HG02884 (cell line): ENCODE data around the gene KIR2DL4.
"Not testable (repeated sequence)": the region's sequence is repeated elsewhere in the genome, so short reads cannot be mapped to it uniquely, and the experiment has no call there.

Experiments
- ATAC-seq: cut with Tn5 transposase; IDR thresholded peaks from one replicate; pipeline ENCODE4 v1.9.1; 2021; ENCODE audit warnings: mild to moderate bottlenecking, moderate library complexity; ENCODE audit not compliant: unreplicated experiment

KIR2DL4 gene

DNA sequence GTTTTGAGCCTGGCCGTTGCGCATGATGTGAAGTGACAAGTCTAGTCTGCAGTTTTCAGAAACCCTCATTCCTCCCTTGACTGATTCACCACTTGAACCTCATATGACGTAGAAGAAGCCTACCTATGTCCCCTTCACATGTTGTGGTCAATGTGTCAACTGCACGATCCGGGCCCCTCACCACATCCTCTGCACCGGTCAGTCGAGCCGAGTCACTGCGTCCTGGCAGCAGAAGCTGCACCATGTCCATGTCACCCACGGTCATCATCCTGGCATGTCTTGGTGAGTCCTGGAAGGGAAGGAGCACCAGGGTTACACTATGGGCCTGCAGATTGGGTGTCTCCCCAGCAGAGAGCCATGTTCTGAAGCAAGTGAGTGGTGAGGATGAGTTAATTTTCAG lies at the start of gene KIR2DL4:
Gene KIR2DL4, plus strand, starts transcription at position 201 of the 400 bp plus-strand sequence. Its CDS starts 42 bp downstream, at position 243.
- no peak for ATAC-seq

DNA sequence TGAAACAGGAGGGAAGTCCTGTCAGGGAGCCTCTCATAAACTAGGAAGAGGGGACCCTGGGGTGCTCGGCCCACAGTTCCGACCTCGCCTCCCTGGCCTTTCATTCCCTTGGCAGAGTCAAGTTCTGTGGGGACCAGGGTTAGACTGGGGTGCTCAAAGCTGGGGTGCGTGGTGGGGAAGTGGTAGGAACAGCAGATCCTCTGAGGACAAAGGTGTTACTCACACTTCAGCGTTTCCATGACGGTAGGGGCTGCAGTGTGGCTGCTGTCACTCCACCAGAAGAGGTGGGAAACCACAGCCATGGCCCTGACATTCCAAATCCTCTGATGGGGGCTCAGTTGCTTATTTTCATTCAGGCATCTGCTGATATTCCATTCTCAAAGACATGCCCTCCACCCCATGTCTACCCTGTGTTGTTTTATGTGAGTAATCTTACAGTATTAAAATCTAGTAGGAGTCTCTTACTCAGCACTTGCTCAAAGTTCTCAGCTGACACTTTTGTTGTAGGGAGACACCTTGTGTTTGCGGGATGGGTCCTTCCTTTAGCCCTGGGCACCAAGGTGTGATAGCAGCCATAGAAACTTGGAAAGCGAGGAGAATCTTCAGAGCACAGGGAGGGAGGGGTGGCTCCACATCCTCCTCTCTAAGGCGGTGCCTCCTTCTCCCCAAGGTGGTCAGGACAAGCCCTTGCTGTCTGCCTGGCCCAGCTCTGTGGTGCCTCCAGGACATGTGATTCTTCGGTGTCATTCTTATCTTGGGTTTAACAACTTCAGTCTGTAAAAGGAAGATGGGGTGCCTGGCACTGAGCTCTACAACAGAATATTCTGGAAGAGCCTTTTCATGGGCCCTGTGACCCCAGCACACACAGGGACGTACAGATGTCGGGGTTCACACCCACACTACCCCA lies 47.0 kb upstream of the KIR2DL4 start:
- not testable (repeated sequence) for ATAC-seq

DNA sequence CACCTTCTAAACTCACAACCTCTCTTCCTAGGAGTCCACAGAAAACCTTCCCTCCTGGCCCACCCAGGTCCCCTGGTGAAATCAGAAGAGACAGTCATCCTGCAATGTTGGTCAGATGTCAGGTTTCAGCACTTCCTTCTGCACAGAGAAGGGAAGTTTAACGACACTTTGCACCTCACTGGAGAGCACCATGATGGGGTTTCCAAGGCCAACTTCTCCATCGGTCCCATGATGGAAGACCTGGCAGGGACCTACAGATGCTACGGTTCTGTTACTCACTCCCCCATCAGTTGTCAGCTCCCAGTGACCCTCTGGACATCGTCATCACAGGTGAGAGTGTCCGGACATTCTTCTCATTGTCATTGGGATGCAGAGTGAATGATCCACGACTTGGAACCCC lies 44.8 kb upstream of the KIR2DL4 start:
- ATAC-seq, result not testable (repeated sequence)

DNA sequence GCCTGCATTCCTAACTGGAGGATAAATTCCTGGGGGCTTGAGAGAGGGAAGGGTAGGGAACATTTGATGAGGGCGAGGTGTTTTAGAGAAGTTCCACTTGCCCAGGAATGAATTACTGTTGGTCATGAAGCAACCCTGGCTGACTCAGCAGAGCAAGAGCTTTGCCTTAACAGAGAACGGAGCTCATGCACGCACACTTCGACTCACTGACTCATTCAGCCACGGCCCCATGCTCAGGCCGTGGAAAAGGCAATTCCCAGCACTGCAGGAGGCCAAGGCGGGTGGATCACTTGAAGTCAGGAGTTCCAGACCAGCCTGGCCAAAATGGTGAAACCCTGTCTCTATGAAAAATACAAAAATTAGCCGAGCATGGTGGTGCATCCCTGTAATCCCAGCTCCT lies 39.2 kb upstream of the KIR2DL4 start:
- not testable (repeated sequence) for ATAC-seq

DNA sequence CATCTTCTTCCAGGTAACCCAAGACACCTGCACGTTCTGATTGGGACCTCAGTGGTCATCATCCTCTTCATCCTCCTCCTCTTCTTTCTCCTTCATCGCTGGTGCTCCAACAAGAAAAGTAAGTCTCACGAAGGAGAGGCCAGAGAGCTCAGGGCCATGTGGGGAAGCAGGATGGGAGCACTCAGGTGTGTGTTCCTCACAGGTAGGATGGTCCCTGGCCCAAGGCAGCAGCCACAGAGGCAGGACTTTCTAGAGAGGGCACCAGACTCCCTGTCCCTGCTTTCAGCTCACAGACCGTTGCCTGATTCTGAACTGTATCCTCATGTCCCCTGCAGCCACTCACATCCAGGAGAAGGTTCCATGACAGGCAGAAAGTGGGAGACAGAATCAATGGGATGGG lies 36.9 kb upstream of the KIR2DL4 start:
- ATAC-seq, result not testable (repeated sequence)

DNA sequence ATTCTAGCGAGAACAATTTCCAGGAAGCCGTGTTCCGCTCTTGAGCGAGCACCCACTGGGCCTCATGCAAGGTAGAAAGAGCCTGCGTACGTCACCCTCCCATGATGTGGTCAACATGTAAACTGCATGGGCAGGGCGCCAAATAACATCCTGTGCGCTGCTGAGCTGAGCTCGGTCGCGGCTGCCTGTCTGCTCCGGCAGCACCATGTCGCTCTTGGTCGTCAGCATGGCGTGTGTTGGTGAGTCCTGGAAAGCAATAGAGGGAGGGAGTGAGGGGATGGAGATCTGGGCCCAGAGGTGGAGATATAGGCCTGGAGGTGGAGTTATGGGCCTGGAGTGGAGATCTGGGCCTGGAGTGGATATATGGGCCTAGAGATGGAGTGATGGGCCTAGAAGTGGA lies 33.8 kb upstream of the KIR2DL4 start, which contains the start of gene KIR2DL1:
Gene KIR2DL1, plus strand, starts transcription at position 148 of the 400 bp plus-strand sequence. Its CDS starts 58 bp downstream, at position 206.
- not testable (repeated sequence) for ATAC-seq

DNA sequence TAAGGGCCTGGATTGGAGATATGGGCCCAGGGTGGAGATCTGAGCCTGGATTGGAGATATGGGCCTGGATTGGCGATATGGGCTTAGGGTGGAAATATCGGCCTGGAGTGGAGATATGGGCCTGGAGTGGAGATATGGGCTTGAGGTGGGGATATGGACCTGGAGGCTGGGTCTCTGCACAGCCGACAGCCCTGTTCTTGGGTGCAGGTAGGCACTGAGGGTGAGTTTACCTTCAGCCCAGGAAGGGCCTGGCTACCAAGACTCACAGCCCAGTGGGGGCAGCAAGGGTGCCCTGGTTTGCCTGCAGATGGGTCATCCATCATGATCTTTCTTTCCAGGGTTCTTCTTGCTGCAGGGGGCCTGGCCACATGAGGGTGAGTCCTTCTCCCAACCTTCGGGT lies 32.9 kb upstream of the KIR2DL4 start:
- not testable (repeated sequence) for ATAC-seq

DNA sequence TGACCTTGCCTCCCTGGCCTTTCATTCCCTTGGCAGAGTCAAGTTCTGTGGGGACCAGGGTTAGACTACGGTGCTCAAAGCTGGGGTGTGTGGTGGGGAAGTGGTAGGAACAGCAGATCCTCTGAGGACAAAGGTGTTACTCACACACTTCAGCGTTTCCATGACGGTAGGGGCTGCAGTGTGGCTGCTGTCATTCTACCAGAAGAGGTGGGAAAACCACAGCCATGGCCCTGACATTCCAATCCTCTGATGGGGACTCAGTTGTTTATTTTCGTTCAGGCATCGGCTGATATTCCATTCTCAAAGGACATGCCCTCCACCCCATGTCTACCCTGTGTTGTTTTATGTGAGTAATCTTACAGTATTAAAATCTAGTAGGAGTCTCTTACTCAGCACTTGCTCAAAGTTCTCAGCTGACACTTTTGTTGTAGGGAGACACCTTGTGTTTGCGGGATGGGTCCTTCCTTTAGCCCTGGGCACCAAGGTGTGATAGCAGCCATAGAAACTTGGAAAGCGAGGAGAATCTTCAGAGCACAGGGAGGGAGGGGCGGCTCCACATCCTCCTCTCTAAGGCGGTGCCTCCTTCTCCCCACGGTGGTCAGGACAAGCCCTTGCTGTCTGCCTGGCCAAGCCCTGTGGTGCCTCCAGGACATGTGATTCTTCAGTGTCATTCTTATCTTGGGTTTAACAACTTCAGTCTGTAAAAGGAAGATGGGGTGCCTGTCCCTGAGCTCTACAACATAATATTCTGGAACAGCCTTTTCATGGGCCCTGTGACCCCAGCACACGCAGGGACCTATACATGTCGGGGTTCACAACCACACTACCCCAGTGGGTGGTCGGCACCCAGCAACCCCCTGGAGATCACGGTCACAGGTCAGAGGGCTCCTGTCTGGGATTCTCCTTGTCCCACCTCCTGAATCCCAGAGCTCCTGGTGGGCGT lies 32.1 kb upstream of the KIR2DL4 start:
- ATAC-seq, result not testable (repeated sequence)

DNA sequence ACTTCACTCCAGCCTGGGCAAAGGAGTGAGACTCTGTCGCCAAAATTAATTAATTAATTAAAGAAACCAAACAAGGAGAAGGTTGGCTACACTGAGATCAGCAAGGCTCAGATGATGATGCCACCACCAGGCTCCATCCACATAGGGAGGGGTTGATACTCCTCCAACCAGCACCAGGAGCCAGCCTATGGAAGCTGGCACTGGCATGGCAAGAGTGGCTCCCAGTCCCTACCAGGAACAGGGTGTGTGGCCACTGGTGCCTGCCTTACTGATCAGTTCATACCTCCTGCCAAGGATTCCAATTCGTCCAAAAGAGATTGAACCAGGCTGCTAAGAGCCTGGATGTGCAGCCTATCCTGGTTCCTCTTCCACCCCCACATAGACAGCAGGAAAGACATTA lies 30.7 kb upstream of the KIR2DL4 start:
- ATAC-seq, result not testable (repeated sequence)

DNA sequence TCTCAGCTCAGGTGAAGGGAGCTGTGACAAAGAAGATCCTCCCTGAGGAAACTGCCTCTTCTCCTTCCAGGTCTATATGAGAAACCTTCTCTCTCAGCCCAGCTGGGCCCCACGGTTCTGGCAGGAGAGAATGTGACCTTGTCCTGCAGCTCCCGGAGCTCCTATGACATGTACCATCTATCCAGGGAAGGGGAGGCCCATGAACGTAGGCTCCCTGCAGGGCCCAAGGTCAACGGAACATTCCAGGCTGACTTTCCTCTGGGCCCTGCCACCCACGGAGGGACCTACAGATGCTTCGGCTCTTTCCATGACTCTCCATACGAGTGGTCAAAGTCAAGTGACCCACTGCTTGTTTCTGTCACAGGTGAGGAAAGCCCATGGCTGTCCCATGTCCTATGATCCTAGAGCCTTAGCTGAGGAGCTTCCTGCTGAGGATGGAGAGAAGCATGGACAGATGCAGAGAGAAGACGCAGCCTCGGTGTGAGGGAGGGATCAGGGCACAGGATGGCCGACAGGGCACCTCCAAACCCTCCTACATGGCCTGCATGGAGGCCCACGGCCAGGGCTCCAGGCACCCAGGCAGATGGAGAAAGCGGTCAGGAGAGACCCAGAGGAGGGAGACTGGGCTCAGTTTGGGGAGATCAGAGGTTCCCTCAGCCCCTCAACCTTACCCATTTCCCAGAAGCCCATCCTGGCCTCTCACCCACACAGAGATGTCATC lies 28.2 kb upstream of the KIR2DL4 start:
- ATAC-seq, result not testable (repeated sequence)

DNA sequence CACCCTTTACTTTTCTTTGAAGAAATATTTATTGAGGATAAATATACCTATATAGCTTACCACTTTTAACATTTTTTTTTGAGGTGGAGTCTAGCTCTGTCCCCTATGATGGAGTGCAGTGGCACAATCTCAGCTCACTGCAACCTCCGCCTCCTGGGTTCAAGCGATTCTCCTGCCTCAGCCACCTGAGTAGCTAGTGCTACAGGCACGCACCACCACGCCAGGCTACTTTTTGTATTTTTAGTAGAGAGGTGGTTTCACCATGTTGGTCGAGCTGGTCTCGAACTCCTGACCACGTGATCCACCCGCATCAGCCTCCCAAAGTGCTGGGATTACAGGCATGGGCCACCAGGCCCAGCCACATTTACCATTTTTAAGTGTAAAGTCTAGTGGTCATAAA lies 27.6 kb upstream of the KIR2DL4 start:
- not testable (repeated sequence) for ATAC-seq

DNA sequence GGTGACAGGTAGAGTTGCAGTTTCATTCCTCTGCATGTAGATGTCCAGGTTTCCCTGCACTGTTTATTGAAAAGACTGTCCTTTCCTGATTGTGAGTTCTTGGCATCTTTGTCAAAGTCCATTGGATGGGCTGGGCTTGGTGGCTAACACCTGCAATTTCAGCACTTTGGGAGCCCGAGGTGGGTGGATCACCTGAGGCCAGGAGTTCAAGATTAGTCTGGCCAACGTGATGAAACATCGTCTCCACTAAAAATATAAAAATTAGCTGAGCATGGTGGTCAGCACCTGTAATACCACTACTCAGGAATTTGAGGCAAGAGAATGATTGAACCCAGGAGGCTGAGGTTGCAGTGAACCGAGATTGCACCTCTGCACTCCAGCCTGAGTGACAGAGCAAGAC lies 25.6 kb upstream of the KIR2DL4 start:
- ATAC-seq, result not testable (repeated sequence)

DNA sequence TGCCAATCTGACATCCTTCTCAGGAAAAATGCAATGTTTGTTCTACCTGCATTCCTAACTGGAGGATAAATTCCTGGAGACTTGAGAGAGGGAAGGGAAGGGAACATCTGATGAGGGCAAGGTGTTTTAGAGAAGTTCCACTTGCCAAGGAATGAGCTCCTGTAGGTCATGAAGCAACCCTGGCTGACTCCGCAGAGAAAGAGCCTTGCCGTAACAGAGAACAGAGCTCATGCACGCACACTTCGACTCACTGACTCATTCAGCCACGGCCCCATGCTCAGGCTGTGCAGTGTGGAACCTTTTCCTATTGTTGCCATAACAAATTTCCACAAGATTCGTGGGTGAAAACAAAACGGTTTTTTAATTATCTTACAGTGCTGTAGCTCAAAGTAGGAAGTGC lies 24.5 kb upstream of the KIR2DL4 start:
- ATAC-seq, result not testable (repeated sequence)

DNA sequence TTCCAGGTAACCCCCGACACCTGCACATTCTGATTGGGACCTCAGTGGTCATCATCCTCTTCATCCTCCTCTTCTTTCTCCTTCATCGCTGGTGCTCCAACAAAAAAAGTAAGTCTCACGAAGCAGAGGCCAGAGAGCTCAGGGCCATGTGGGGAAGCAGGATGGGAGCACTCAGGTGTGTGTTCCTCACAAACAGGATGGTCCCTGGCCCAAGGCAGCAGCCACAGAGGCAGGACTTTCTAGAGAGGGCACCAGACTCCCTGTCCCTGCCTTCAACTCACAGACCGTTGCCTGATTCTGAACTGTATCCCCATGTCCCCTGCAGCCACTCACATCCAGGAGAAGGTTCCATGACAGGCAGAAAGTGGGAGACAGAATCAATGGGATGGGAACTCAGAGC lies 20.5 kb upstream of the KIR2DL4 start:
- not testable (repeated sequence) for ATAC-seq

DNA sequence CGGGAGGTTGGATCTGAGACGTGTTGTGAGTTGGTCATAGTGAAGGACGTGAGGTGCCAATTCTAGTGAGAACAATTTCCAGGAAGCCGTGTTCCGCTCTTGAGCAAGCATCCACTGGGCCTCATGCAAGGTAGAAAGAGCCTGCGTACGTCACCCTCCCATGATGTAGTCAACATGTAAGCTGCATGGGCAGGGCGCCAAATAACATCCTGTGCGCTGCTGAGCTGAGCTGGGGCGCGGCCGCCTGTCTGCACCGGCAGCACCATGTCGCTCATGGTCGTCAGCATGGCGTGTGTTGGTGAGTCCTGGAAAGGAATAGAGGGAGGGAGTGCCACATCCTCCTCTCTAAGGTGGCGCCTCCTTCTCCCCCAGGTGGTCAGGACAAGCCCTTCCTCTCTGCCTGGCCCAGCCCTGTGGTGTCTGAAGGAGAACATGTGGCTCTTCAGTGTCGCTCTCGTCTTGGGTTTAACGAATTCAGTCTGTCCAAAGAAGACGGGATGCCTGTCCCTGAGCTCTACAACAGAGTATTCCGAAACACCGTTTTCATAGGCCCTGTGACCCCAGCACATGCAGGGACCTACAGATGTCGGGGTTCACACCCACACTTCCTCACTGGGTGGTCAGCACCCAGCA lies 17.2 kb upstream of the KIR2DL4 start:
- not testable (repeated sequence) for ATAC-seq

DNA sequence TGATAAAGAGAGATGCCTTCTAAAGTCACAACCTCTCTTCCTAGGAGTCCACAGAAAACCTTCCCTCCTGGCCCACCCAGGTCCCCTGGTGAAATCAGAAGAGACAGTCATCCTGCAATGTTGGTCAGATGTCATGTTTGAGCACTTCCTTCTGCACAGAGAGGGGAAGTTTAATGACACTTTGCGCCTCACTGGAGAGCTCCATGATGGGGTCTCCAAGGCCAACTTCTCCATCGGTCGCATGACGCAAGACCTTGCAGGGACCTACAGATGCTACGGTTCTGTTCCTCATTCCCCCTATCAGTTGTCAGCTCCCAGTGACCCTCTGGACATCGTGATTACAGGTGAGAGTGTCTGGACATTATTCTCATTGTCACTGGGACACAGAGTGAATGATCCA lies 15.3 kb upstream of the KIR2DL4 start:
- ATAC-seq, result not testable (repeated sequence)

DNA sequence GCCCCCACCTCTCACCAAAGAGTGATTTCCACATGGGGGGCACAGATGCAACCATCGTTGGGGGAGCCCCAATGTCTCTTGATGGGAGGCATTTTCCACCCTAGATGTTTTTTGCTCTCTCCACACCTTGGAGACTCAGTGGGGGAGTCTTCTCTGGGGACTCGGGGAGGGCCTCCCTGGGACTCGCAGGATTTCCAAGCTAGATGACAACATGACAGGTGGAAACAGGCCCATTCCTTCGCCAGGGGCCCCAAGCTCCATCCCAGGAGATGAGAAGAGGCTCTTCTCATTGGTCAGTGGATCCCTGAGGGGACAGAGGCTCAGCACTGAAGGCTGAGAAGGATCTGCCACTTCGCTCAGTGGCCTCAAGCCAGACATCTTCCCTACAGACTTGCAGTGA lies 12.7 kb upstream of the KIR2DL4 start:
- ATAC-seq, result no peak

DNA sequence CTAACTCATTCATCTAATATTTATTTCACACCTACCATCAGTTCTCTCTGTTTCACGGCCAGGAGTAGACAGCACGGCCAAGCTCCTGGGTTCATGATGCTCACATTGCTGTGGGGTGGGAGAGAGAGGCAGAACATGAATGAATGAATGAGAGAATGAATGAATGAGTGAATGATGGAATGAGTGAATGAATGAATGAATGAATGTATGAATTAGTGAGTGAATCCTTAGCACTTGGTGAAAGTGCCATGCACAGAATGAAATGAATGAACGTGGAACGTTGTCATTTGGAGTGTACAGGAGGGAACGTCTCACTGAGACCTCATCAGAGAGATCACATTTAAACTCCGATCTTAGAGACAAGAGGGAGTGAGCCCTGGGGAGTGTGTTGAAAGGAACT lies 11.9 kb upstream of the KIR2DL4 start:
- no peak for ATAC-seq

DNA sequence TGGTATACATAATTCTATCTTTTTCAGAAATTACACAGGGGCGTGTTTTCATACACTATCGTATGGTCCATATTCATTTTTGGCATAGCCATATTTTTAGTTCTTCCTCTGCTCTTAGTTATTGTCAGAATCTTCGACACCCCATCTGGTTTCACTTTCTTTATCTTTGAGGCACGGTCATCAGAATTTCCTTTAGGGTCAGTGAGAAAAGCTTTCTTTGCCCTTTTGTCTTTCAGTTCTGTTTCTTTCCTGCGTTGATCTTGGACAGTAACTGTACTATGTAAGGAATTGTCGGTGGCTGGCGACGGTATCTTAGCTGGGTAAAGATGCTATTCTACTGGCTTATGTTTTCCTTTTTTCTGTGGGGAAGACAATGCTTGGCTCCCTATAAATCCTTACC lies 10.6 kb upstream of the KIR2DL4 start:
- no peak for ATAC-seq

DNA sequence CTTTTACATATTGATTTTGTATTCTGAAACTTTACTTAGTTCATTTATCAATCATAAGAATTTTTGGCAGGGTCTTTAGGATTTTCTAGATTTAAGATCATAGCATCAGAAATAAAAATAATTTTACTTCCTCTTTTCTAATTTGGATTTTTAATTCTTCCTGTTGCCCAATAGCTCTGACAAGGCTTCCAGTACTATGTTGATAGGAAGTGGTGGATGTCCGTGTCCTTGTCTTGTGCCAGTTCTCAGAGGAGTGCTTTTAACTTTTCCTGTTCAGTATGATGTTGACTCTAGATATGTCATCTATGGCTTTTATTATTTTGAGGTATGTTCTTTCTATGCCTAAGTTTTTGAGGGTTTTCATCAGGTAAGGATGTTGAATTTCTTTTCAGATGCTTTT lies 7.7 kb upstream of the KIR2DL4 start:
- no peak for ATAC-seq
